Measurements from ENCODE around the gene MSL3B.
"Not testable (repeated sequence)": the region's sequence is repeated elsewhere in the genome, so short reads cannot be mapped to it uniquely, and the experiment has no call there.

The MSL3B gene

DNA sequence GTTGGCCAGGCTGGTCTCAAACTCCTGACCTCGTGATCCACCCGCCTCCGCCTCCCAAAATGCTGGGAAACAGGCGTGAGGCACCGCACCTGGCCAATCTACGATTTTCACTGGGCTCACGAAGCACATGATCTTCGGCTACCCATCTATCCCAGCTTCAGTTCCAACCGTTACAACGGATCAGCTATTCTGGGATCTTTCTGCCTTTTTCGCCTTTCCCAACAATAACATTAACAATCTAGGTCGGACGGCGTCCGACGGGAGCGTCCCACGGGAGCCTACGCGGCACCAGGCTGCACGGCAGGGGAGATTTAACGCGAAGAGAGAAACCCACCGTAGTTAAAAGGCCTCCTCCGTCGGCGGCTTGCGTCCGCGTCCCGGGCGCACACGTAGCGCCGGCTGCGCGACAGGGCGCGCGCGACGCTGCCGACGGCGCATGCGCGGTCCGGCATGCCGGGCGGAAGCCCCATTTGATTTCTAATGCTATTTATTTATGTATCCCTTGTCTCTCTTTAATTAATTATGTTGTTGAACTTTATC, at the start of gene MSL3B:
Gene MSL3B, minus strand, starts transcription at position 394 of the 540 bp plus-strand sequence.
- DNase-seq (ENCODE audit: low read depth, low spot score), result peak; percentile 28

DNA sequence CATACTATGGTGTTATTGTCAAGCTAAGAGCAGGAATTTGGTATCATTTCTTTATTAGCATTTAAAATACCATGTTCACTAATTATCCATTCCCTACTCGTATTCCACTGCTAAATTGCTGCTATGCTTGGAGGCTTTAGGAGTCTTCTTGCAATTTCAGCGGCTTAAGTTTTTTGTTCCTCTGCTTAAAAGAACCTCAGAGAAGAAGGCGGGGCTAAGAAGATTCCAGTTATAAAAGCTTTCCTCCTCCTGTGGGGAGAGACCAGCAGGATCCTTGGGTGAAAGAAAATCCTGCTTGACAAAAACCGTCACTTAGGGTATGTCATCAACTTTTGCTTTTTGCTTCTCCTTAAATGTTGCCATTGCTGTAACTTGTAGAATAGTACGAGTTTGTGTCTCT, 48.9 kb upstream of the MSL3B start, which contains the start of gene TRPM8:
Gene TRPM8, plus strand, starts transcription at position 258 of the 400 bp plus-strand sequence. CDS start 9,165 bp downstream, outside the sequence.
- DNase-seq (ENCODE audit: low read depth, low spot score), result no peak

DNA sequence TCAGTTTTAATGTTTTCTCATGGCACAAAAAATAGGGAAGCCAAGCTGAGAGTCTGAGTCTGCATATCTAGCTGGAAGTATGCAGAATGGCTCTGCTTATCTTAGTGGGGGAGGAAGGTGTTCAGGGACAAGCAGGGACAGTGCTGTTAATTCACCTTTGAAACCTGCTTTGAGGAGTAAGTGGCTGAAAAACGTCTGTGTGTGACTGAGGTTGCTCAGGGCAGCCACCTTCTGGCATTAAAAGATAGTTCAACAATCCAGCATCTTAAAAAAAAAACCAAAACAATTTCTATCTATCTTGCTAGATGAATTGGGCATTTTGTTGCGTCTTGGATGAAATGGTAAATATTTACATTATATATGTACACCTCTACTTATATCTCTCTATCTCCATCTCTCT, 46.9 kb upstream of the MSL3B start:
- no peak for DNase-seq (ENCODE audit: low read depth, low spot score)

DNA sequence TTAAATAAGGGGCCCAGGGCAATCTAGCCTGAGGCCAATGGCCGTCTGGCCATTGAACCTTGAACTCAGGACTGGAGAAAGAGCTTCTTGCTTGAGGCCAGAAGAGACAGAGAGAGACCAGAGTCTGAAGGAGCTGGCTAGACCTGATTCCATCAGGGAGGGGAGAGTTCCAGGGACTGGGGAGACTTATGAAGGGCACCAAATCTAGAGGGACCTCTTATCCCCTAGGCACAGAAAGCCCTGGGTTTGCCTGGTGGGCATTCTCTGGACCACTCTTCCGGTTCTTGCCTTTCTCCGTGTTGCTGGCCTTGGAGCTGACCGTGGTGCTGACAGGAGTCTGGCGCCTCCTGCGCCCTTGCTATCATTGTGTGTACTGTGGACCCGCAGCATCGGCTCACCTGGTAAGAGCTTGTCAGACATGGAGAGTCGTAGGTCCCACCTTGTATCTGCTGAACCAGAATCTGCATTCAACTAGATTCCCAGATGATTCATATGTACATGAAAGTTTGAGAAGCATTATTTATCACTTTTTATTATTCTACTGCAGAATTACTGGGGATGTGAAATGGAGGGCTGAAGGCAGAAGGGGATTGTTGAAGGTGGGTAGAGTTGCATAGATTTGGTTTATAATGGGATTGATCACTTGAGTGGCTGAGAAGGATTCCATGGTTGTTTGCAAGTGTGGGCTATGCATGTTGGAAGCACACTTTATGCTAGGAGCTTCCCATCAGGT, 44.7 kb upstream of the MSL3B start:
- no peak for DNase-seq (ENCODE audit: low read depth, low spot score)

DNA sequence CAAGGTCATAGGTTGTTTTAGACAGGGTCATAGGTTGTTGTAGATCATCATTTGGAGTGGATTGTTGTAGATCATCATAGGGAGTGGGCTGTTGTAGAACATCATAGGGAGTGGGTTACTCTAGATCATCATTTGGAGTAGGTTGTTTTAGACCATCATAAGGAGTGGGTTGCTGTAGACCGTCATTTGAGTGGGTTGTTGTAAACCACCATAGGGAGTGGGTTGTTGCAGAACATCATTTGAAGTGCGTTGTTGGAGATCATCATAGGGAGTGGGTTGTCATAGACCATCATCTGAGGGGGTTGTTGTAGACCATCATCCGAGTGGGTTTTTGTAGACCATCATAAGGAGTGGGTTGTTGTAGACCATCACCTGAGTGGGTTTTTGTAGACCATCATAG, 39.4 kb upstream of the MSL3B start:
- no peak for DNase-seq (ENCODE audit: low read depth, low spot score)

DNA sequence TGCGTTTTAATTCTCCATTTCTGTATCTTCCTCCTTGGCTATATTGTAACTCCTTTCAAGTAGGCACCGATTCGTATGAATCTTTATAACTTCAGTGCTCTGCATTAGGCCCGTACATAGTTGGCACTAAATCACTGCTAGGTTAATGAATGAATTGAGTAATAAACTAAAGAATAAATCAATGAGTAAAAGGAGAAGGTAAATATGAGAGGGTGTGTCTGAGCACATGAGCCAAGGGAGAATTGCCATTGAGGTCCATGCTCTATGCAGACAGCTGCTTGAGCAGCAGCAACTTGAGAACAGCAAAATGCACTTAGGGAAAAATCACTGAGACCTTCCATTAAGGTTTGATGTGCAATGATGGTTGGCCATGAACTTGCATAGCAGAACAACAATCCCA, 37.8 kb upstream of the MSL3B start:
- no peak for DNase-seq (ENCODE audit: low read depth, low spot score)

DNA sequence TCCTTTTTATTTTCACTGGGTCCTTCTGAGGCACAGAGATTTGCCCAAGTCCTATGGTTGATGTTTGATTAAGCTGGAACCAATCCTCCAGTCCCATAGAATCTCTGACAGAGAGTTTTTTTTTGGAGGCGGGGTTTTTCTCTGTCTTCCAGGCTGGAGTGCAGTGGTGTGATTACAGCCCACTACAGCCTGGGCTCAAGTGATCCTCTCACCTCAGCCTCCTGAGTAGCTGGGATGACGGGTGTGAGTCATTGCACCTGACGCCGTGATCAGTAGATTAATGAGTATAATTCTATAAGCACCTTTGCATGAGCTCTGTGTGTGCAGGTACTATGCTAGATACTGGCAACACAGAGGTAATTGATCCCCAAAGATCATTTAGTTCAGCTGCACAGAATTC, 33.7 kb upstream of the MSL3B start:
- no peak for DNase-seq (ENCODE audit: low read depth, low spot score)

DNA sequence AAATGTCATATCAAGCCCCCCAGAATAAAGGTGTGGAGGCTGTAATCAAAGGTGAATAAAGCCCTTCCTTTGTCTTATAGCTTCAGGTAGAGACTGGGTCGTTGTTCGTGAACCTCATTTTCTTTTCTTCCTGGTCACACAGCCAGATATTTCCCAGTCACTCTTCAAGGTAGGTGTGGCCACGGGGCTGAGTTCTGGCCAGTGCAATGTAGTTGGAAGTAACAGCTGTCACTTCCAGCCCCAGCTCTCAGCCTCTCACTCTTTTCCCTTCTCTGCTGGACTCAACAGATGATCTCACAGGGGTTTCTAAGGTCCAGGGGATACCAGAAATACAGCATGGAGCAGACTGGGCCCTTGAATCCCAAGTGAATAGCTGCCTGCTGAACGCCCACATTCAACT, 33.2 kb upstream of the MSL3B start:
- no peak for DNase-seq (ENCODE audit: low read depth, low spot score)

DNA sequence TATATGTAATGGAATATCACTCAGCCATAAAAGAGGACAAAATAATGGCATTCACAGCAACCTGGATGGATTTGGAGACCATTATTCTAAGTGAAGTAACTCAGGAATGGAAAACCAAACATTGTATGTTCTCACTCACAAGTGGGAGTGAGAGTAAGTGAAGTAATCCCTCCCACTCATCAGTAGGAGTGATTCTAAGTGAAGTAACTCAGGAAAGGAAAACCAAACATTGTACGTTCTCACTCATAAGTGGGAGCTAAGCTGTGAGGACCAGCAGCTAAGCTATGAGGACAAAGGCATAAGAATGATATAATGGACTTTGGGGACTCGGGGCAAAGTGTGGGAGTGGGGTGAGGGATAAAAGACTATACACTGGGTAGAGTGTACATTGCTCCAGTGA, 28.1 kb upstream of the MSL3B start:
- not testable (repeated sequence) for DNase-seq (ENCODE audit: low read depth, low spot score)

DNA sequence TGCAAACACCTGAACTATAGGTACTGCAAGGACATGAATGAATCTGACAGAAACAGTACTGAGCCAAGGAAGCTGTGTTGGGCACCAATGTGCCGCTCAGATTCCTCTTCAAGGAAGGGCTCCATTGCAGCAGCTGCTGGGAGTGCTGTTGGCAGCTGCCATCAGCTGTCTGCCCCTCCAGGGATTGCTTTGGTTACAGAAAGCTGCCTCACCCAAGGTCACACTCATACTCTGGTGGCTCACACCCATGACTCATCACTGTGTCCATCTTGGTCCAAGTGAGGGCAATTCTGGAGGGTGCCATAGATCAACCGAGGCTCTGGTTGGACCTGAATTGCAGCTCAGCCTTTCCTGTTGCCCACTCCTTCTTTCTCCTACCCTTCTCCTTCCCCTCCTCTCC, 24.6 kb upstream of the MSL3B start:
- DNase-seq (ENCODE audit: low read depth, low spot score), result no peak

DNA sequence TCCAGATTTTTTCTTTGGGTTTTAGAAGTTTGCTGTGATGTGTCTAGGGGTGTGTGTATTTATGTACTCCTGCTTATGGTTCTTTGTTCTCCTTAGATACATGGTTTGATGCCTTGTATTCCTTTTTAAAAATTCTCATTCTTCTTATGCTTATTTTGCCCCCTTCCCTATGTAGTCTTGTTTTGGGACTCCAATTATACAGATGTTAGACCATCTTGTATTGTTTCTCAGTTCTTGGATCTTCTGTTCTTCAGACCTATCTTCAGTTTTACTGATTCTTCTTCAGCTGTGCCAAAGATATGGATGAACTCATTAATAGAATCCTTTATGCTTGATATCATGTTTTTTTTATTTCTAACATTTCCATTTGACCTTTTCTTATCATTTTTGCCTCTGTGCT, 14.2 kb upstream of the MSL3B start:
- DNase-seq (ENCODE audit: low read depth, low spot score), result no peak

DNA sequence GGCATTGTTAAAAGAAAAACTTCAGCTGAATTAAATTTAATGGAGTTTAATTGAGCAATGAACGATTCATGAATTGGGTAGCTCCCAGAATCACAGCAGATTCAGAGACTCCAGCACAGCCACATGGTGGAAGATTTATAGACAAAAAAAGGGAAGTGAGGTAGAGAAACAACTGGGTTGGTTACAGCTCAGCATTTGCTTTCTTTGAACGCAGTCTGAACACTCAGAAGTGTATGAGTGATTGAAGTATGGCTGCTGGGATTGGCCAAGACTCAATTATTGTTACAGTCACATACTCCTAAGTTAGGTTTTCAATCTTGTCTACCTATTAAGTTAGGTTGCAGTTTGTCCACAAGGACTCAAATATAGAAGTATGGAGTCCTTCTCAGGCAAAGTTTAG, 3.9 kb upstream of the MSL3B start:
- DNase-seq (ENCODE audit: low read depth, low spot score), result not testable (repeated sequence)

DNA sequence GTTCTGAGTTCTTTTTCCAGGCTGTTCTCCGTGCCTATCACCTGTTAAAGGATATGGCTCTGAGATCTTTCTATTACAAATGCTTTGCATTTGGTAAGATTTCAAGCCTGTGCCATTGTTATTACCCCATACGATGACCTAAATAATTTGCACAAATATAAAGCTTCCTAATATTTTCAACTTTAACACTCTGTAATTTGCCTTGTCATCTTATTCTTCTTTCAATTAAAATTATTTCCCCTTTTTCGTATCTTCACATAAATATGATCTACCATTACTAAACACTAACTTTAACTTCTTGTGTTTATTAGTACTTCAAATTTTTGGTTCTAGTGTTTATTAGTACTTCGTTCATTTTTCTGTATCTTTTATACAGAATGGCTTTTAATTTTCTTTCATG, 3.2 kb upstream of the MSL3B start:
- no peak for DNase-seq (ENCODE audit: low read depth, low spot score)

DNA sequence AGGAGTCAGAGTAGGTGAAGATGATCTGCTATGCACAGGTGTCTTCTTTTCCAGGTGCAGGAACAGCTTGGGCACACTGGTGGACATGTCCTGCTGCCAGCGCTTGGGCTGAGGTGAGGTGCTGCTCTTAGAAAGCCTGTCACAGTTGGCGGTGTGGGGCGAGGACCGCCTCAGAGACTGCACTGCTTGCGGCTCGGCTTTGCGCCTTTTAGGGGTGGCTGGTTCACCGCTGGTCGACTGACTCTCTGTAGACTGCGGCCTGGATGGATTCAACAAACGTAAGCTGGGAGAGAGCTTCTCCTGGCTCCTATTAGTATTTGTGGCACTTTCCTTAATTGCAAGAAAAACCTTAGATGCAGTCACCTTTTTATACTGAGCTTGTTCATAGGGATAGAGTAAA, 1.7 kb downstream of the MSL3B start:
- no peak for DNase-seq (ENCODE audit: low read depth, low spot score)

DNA sequence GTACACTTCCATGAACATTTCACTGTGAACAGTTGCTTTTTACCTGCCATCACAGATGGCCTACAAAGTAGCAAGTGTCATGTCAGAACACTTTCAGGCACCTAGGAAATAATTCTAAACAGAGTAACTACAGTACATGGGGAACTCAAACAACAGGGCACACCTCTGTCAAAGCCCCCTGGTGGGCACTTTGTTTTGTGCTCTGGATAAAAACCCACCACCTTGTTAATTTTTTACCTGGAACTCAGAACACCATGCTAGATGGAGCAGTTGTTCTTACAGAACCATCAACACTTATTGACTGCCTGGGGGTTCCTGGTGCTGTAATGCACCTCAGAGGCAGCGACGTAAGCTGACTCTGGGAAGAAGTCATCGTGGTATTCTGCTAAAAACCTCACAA, 2.3 kb downstream of the MSL3B start:
- DNase-seq (ENCODE audit: low read depth, low spot score), result no peak

DNA sequence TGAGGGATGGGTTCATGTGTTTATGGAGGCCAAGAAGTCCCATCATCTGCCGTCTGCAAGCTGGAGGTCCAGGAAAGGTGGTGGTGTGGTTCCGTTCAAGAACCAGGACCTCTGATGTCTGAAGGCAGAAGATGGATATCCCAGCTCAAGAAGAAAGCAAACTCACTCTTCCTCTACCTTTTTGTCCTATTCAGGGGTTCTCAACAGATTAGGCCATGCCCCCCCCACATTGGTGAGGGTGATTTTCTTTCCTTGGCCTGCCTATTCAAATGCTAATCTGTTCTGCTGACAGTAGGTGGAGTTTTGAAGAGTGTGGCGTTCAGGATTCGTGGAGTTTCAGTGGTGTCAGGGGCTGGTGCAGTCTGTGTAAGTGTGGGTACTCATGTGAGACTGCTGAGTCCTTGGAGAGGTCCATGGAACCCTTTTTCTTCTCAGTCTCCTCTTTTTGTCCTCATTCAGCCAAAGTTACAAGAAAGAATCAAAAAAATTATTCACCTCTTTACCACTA, 5.9 kb downstream of the MSL3B start:
- no peak for DNase-seq (ENCODE audit: low read depth, low spot score)

DNA sequence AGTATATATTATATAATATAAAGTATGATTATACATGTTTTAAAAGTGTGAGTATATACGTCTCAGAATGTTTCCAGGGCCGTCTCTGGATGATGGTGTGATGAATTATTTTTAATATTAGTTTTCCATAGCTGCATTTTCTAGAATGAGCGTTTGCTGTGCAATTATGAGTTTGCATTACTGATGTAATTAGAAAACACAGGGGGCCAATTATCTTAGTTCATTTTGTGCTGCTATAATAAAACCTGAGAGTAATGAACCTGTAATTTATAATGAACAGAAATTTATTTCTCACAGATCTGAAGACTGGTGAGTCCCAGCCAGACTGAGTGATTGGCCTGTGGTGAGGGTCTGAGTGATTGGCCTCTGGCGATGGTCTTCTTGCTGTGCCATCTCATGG, 9.9 kb downstream of the MSL3B start:
- DNase-seq (ENCODE audit: low read depth, low spot score), result no peak

DNA sequence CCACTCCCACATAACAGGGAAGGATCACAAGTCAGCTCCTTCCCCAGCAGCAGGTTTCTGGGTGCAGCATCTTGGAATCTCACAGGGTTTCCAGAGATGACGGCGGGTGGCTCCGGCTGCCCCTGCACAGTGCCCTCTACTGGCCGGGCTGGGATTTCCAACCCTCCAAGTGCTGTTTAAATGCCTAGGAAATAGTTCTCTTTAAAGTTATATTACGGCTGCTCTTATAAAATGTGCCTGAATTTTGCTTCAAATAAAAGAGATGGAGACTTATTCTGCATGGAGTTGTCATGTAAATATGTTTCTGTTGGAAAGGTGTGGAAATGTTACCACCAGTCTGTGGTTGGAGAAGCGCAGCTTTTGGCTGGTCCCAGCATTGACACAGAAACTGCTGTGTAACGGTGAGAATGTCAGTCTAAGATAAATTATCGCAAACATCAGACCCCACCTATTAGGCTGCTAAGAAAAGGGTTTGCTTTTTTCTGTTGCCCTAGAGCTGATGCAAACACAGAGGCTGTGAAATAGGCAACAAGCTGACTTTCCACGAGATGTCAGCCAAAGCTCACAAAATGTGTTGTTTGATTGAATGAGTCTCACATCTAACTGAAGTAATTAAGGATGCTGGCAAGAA, 10.6 kb downstream of the MSL3B start:
- DNase-seq (ENCODE audit: low read depth, low spot score), result no peak

DNA sequence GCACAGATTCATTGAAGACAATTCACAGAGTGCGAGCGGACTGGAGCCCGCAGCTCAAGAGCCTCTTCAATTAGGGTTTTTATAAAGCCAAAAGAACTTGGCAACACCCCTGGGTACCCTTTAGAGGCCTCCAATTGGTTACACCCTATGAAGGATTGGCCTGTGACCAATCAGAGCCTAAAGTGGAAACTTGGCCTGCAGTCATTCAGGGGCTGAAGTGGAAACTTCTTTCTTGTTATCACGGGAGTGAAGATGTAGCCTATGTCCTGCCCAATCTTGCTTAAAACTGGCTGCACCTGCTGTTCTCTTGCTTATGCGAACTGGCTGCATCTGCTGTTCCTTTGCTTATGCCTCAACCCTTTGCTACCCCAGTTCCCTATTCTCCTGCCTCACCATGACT, 12.0 kb downstream of the MSL3B start:
- no peak for DNase-seq (ENCODE audit: low read depth, low spot score)

DNA sequence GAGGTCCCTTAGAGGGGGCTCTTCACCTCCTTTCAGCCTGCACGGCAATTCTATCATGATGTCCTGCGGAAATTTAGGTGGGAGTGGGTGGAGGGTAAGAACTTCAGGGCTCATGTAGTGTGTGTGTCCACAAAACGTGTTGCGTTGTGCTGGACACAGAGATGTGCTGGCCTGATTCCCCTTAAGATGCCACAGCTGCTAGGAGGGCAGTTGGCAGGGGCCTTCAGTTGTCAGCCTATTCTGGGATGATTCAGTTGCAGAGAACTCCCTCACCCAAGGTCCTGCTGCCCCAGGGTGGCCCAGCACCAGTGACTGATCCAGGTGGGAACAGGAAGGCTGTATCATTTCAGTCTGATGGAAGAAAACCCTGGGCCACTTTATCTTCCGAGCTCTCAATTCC, 12.8 kb downstream of the MSL3B start:
- DNase-seq (ENCODE audit: low read depth, low spot score), result no peak

DNA sequence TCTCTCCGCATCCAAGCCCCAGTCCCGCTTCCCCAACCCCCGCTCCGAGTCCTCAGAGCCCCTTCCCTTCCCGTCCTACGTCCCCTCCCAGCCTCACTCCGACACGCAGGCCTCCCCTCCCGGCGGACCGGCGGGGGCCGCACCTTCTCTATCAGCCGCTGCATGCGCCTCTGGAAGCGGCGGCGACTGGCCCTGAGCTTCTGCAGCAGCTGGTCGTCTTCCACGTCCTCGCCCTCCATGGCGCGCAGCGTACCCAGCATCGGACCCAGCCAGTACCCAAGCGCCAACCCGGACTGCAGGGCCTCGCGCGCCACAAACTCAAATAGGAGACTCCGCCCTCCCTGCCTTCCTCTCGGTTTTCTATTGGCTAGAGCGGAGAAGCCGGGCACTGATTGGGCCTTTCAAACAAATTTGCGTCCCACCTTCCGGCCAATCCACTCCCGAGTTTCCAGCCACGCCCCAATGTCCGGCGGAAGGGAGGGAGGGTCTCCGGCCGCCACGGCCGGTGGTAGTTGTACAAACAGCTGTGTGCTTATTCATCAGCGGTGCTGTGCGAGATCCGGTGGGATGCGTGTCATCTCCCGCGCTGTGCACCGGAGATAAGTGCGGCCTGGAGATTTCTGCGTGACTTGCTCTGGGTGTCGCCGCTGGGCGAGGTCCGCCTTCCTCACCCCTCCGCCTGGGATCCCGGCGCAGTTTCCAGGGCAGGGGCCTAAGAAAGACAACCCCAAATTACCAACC, 13.8 kb downstream of the MSL3B start, which contains the start of gene HJURP:
Gene HJURP, minus strand, starts transcription at position 295 of the 741 bp plus-strand sequence. Its CDS starts 35 bp downstream, at position 260.
- peak; percentile 86 for DNase-seq (ENCODE audit: low read depth, low spot score)

DNA sequence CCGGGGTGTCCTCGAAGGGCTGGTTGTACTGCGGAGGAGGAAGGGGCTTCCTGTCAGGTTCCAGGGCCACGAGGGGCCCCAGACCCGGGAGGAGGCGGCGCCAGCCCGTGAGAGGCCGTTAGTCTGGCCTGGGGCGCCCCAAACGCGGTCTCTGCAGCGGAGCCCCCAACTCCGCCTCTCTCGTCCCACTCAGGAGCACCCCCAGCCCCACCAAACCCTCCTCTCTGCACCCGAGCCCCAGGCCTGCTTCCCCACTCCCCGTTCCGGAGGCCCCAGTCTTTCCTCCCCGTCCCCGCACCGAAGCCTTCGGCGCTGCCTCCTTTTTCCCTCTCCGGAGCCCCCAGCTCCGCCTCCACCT, 14.3 kb downstream of the MSL3B start:
- no peak for DNase-seq (ENCODE audit: low read depth, low spot score)

Data from activated CD4-positive, CD25-positive, alpha-beta regulatory T cell treated with anti-CD3 and anti-CD28 coated beads, Interleukin-2, amount 50 U/mL, for 16 hours (primary cell).